Measurements from ENCODE around the gene KRTAP25-1. TPM values are rescaled to one million over a fixed set of nuclear protein-coding genes. Genes with fewer than 3 reads are reported as not detected.

The KRTAP25-1 gene
- total and polyA plus RNA-seq, 4 donors = not detected

- Histone ChIP-seq H3K27ac (ENCODE audit: low read depth in 1 of 2, low read length in 1 of 2) (no peak overlapping the region), H3K27me3 (ENCODE audit: control insufficient read depth in 3 of 3, insufficient read depth in 3 of 3, low read length in 2 of 3) (no peaks in the 10 kb centered on the region), H3K4me1 (ENCODE audit: control insufficient read depth in 5 of 5, insufficient read depth in 5 of 5, low read length in 5 of 5) (no peaks in the 10 kb centered on the region), H3K36me3 (ENCODE audit: control insufficient read depth in 4 of 4, insufficient read depth in 4 of 4, low read length in 4 of 4) (no peaks in the 10 kb centered on the region), H3K9me3 (ENCODE audit: control insufficient read depth in 4 of 4, insufficient read depth in 3 of 4, low read length in 3 of 4) (no peaks in the 10 kb centered on the region), H3K4me3 (no peak overlapping the region), H3K9ac (ENCODE audit: insufficient read depth in 1 of 2, low read length in 2 of 2) (no peak overlapping the region)
- DNase-seq (no peak), ATAC-seq (ENCODE audit: insufficient read depth, low FRiP score) (no peak)
- no peak for TF ChIP-seq CTCF (IDR thresholded peaks at IDR 0.05; ENCODE audit: control extremely low read depth, extremely low read depth)
- 88 to 90% methylated on average over 4 of the region's 4 CpGs for WGBS, 2 donors
These were observed 33.2 kb downstream of the KRTAP25-1 start for GRCh38 chr21:30256100-30256499.

GRCh38 chr21:30255679-30256078 lies 33.6 kb downstream of the KRTAP25-1 start:
- H3K36me3 ChIP-seq (ENCODE audit: control insufficient read depth in 4 of 4, insufficient read depth in 4 of 4, low read length in 4 of 4) = no peaks in the 10 kb centered on the region
- no peaks in the 10 kb centered on the region for H3K9me3 ChIP-seq (ENCODE audit: control insufficient read depth in 4 of 4, insufficient read depth in 3 of 4, low read length in 3 of 4)
- DNase-seq (no peak), ATAC-seq (ENCODE audit: insufficient read depth, low FRiP score) (no peak)
- no peaks in the 10 kb centered on the region for H3K27me3 ChIP-seq (ENCODE audit: control insufficient read depth in 3 of 3, insufficient read depth in 3 of 3, low read length in 2 of 3)
- TF ChIP-seq CTCF (IDR thresholded peaks at IDR 0.05; ENCODE audit: control extremely low read depth, extremely low read depth) = no peak
- H3K4me3 ChIP-seq = no peak overlapping the region
- H3K4me1 ChIP-seq (ENCODE audit: control insufficient read depth in 5 of 5, insufficient read depth in 5 of 5, low read length in 5 of 5) = no peaks in the 10 kb centered on the region
- WGBS, 2 donors = 37 to 38% methylated on average over 1 of the region's 1 CpG
- H3K9ac ChIP-seq (ENCODE audit: insufficient read depth in 1 of 2, low read length in 2 of 2) = no peak overlapping the region
- no peak overlapping the region for H3K27ac ChIP-seq (ENCODE audit: low read depth in 1 of 2, low read length in 1 of 2)

DNA sequence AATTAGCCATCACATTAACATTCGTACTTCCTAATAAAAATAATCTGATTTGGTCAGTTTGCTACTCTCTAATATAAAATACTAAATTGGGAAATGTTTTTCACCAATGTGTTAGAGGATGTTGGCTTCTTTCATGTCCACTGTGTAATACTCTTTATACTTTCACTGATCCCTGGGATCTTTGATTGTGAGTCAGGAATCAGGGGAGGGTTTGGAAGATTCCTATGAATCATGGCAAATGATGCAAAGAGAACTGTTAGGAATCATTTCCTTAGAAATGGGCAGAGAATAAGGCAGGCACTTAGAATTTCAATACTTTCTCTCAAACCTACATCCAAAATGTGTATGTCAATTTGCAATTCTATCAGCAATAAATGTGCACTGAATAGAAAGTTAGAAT lies 37.5 kb downstream of the KRTAP25-1 start:
- TF ChIP-seq CTCF (IDR thresholded peaks at IDR 0.05; ENCODE audit: control extremely low read depth, extremely low read depth) = no peak
- Histone ChIP-seq H3K27ac (ENCODE audit: low read depth in 1 of 2, low read length in 1 of 2) (no peak overlapping the region), H3K4me1 (ENCODE audit: control insufficient read depth in 5 of 5, insufficient read depth in 5 of 5, low read length in 5 of 5) (no peaks in the 10 kb centered on the region), H3K9me3 (ENCODE audit: control insufficient read depth in 4 of 4, insufficient read depth in 3 of 4, low read length in 3 of 4) (no peaks in the 10 kb centered on the region), H3K9ac (ENCODE audit: insufficient read depth in 1 of 2, low read length in 2 of 2) (no peak overlapping the region), H3K36me3 (ENCODE audit: control insufficient read depth in 4 of 4, insufficient read depth in 4 of 4, low read length in 4 of 4) (no peaks in the 10 kb centered on the region), H3K27me3 (ENCODE audit: control insufficient read depth in 3 of 3, insufficient read depth in 3 of 3, low read length in 2 of 3) (no peaks in the 10 kb centered on the region), H3K4me3 (no peak overlapping the region)
- 79 to 84% methylated on average over 1 of the region's 1 CpG for WGBS, 2 donors
- DNase-seq (no peak), ATAC-seq (ENCODE audit: insufficient read depth, low FRiP score) (no peak)

GRCh38 chr21:30249936-30250335 lies 39.4 kb downstream of the KRTAP25-1 start:
- H3K27ac ChIP-seq (ENCODE audit: low read depth in 1 of 2, low read length in 1 of 2) = no peak overlapping the region
- H3K9ac ChIP-seq (ENCODE audit: insufficient read depth in 1 of 2, low read length in 2 of 2) = no peak overlapping the region
- 70 to 91% methylated on average over 3 of the region's 3 CpGs for WGBS, 2 donors
- no peak overlapping the region for H3K4me3 ChIP-seq
- no peaks in the 10 kb centered on the region for H3K9me3 ChIP-seq (ENCODE audit: control insufficient read depth in 4 of 4, insufficient read depth in 3 of 4, low read length in 3 of 4)
- ATAC-seq (ENCODE audit: insufficient read depth, low FRiP score) (no peak), DNase-seq (no peak)
- H3K27me3 ChIP-seq (ENCODE audit: control insufficient read depth in 3 of 3, insufficient read depth in 3 of 3, low read length in 2 of 3) = no peaks in the 10 kb centered on the region
- no peaks in the 10 kb centered on the region for H3K4me1 ChIP-seq (ENCODE audit: control insufficient read depth in 5 of 5, insufficient read depth in 5 of 5, low read length in 5 of 5)
- TF ChIP-seq CTCF (IDR thresholded peaks at IDR 0.05; ENCODE audit: control extremely low read depth, extremely low read depth) = no peak
- H3K36me3 ChIP-seq (ENCODE audit: control insufficient read depth in 4 of 4, insufficient read depth in 4 of 4, low read length in 4 of 4) = no peaks in the 10 kb centered on the region
